ENCODE measurements around the gene PDGFB.

DNA sequence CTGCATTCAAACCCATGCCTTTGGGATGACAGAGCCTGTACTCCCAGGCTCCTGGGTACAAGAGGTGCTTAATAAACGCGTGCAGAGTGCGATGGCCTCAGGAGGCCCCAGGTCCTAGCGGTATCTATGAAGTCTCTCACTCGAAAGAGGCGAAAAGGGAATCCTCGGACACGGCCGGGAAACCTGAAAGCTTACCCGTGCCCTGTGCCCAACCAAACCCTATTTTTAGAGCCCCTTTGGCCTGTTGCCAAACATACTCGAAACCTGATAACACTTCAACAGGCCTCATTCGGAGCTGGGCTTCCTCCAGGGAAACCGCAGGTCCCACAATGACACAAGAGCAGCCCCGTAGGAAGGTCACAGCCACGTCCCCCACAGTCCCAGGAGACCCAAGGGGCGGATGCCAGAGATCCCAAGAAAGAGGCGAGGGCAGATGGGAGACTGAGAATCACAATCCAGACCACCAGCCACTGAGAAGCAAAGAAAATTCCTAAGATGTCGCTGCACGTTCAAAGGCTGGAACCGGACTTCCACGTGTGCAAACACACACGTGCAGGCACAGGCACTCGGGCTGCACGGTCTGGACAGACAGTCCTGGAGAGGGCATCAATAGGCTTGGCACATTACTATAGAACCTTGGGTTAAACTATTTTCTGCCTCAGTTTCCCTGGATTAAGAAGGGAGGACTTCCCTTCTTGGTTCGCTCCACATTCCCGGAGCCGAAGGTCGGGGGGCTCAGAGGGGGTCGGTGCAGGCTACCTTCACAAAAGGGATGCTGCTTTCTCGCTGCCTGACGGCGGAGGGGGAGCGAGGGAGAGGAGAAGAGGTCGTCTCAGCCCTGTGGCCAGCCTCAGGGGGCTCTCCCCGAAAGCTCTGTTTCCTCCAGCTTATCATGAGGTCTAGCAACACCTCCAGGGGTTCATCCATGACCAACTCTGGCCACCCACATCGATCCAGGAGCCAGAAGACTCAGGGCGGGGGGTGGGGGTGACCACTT is 8.2 kb downstream of the PDGFB start:
- TF ChIP-seq ZNF274 (IDR thresholded peaks at IDR 0.05; ENCODE audit: low read depth, low read length) (no peak), YY1 (IDR thresholded peaks at IDR 0.05; ENCODE audit: insufficient read depth, insufficient read length) (no peak)

Measured in NT2/D1 (cell line).